HG03457 (cell line): Measurements from ENCODE around the gene DACH1.
"Not testable (repeated sequence)": the region's sequence is repeated elsewhere in the genome, so short reads cannot be mapped to it uniquely, and the experiment has no call there.

Source experiments
- ATAC-seq: cut with Tn5 transposase; IDR thresholded peaks from one replicate; pipeline ENCODE4 v1.9.1; 2021; ENCODE audit warnings: moderate number of reproducible peaks; ENCODE audit not compliant: unreplicated experiment

The DACH1 gene

DNA sequence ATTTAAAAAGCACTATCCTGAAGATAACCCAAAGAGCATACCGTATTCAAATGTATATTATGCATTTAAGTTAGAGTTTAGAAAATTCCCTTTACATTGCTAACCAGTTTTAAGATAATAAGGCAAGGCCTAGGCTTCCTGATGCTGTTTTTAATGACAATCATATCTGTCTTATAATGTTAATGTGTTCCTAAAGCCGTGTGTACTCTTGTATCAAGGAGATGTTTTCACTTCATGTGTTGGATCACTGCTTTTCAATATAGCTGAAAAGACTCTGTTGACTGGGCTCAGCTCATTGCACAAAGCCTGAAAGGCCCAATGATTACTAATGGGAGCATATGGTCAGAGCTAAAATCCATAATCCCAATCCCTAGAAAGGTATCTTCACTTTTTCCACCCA, 81.6 kb downstream of the DACH1 start:
- ATAC-seq, result no peak

GRCh38 chr13:71780546-71780945, 86.5 kb downstream of the DACH1 start:
- ATAC-seq, result no peak

- not testable (repeated sequence) for ATAC-seq
These were observed 88.0 kb downstream of the DACH1 start for GRCh38 chr13:71778998-71779397.

DNA sequence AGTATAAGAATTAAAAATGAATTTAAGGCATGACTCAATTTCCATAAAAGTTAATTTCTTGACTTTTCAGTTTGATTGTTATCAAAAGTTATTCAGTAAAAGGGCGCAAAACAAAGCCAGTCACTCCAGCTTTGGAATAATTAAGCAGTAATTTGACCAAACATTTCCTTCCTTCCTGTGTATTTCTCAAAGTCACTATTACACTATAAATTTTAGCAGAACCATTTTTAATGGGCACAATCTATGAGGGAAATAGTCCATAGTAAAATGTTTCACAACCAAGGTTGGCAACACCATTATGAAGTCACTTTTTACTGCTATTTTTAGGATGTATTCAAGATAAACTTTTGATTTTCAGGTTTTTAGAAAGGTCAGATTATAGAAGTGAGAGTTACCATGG, 91.0 kb downstream of the DACH1 start:
- ATAC-seq, result no peak

DNA sequence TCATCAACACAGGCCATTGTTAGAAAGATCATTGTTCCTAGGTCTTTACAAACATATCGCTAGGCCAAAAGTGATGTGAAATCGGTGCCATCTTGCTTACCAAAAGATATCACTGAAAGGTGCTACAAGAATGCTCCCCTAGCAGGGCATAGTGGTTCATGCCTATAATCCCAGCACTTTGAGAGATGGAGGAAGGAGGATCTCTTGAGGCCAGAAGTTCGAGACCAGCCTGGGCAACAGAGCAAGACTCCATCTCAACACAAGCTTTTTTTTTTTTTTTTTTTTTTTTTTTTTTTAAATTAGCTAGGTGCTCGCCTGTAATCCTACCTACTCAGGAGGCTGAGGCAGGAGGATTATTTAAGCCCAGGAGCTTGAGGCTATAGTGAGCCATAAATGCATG, 92.1 kb downstream of the DACH1 start:
- no peak for ATAC-seq

DNA sequence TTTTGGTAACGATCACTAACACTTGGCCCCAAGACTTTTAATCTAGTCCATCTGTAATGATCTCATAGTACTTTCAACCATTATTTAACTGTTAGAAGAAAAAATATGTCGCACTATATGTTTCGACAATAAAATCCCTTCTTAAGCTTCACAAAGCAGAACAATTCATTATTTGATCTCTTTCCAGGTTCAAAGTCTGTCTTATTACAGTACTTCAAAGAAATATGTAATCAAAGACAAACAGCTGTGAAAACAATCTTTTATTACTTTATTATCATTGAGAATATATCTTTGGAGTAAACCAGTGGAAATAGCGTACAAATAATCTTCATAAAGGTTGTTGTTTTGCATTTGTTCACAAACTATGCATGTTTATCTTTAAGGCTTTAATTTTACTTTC, 93.5 kb downstream of the DACH1 start:
- no peak for ATAC-seq

DNA sequence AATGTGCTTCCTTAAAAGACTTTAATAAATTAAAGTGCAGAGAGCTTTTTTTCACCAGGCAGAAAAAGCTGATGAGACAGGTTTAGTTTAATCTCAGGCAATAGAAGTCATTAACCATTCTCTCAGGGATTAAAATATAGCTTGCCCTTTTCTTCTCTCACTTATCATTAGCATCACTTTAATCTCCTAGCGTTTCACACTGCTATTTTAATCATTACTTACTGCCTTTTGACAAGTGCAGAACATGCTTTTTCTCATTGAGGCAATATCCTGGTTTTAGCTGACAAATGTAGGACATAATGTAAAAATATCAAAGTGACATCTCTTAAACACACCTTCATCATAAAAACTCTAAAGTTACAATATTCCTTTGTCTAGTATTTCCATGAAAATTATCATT, 94.6 kb downstream of the DACH1 start:
- no peak for ATAC-seq

- no peak for ATAC-seq
These were observed 95.9 kb downstream of the DACH1 start for GRCh38 chr13:71771144-71771543.

- ATAC-seq, result no peak
These were observed 96.3 kb downstream of the DACH1 start for GRCh38 chr13:71770710-71771109.

- no peak for ATAC-seq
These were observed 98.1 kb downstream of the DACH1 start for GRCh38 chr13:71768881-71769280.

DNA sequence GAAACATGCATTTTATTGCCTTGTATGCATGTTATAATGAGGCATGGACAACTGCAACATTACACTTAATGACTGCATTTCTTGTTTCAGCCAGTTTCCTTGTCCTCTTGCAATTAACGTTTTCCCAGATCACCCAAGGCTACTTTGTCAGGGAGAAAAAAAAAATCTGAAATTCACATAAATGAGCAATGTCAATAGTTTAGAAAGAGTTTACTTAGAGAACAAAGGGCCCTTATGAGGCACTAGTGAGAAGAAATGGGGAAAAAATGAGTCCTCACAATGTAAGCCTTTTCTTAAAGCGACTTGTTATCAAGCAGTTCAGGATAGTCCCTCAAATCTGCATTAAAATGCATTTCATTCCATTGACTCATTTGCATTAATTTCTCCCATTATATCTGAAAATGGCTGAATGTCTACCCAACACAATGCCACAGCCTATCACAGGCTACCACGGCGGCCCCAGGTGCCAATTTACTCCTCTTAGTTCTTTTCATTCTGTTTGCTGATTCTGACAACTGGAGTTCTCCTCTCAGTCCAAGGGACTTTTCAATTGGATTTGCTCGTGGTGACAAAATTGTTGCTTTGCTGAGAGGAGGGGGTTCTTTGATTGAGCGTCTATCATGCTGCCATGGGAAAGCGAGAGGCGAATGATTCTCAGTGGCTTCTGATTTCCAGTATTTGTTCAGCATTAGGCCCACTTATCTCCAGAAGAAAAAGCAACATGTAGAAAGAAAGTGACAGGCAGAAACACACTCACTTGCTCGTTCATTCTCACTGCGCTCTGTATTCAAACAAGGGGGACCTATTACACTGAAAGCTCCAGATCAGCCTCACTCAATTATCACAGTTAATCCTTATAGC, 107.1 kb downstream of the DACH1 start:
- no peak for ATAC-seq

DNA sequence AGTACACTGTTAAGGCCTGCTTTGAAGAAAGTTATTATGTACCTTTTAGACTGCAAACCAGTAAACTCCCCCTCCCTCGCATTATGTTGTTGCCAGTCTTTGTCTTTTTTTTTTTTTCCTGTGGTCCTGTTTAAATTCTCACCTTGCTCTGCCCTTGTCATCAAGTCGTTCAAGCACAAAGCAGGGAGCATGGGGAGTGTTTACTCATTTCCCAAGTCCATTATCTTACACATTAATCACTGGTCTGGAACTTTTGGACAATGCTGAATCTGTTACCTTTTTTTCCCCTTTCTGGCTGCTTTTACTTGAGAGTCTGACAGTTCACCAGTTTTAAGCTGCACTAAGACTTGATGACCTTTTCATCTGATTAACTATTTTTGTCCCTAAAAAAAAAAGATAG, 108.2 kb downstream of the DACH1 start:
- ATAC-seq, result no peak

DNA sequence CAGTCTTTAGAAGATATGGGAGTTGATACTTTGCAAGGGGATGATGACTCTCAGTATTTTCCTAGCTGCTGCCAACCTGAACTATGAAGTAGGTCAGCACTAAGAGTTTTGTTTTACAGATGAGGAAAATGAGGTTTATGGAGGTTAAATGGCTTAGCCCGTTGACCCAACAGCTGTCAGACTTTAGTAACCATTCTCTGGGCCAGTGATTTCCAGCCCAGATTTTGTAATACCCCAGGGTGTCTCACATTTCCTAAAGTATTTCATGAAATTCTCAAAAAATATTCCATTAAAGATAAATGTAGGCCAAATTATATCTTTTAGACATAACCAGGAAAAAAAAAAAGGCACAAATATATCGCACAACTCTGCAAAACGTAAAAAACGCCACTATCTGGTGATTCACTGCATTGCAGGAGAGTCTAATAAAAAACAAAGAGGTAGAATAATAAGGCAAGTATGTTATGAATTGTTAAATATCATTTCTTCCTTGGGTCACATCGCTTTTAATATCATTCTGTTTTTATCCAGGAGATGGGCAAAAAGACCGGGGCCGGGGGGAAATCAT, 112.5 kb downstream of the DACH1 start:
- no peak for ATAC-seq

GRCh38 chr13:71752775-71753513, 114.1 kb downstream of the DACH1 start:
- no peak for ATAC-seq

DNA sequence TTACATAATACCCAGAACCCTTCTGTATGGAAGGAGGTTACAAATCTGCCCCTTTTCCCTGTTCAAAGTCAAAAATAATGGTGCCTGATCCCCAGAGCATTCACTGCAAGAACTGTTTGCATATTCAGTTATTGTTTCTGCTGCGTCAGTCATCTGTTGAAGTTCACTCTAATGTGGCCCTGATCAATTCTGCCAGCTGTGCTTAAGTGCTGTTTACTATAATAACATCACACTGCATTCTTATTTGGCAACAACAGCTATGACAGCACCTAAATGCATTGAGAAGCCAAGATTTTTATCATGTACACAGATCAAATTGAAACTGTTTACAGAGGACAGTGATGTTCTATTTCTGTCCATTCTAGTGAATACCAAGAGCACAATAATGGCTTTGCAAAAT, 115.9 kb downstream of the DACH1 start:
- ATAC-seq, result no peak

DNA sequence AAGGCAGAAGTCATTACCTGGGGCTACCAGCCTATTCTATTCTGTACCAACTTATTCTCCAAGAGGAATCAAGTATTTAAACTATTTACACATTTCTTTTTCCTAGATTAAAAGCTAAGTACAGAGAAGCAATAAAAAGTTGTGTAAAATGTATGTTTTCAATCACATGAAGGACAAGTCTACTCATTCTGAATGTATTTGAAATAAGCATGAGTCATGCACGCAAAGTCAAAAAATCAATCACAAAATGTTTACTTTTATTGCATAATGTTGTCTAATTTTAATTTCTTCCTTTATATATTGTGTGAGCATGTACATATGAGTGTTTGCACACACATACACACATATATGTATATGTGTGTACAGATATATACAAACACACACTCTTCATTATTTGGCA, 136.7 kb downstream of the DACH1 start:
- no peak for ATAC-seq

DNA sequence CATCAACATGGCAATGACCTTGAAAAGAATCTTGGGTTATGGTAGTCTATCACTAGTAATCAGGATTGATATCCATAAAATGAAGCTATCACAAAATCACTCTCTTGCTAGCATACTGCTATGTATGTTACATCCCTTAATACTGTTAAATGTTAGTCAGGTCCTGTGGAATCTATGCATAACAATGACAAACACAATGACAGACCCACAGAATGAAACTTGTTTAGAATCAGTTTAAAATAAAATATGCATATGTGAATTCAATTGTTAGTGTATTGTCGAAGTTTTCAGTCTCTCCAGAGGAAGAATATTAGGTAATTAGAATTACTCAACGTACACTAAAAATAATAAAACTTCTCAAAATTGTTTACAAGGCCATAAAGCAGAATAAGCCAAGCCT, 137.6 kb downstream of the DACH1 start:
- ATAC-seq, result no peak

DNA sequence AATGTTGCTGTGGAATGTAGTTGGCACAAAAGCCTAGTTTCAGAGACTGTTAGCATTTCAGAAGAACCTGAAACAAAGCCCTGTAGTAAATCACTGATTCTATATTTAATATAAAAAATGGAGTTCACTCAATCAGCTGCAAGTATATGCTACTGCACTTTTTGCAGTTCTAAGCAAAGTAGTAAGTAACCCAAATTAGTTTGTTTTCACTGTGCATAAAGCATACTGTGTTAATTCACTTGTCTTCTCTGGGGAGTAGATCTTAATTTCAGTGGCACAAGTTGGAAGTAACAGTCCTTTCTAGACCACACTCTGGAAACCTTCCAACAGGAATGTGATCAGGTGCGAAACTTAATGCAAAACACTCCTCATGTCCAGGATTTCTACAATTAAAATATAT, 139.3 kb downstream of the DACH1 start:
- no peak for ATAC-seq

- ATAC-seq, result no peak
These were observed 140.0 kb downstream of the DACH1 start for GRCh38 chr13:71727042-71727441.

- ATAC-seq, result no peak
These were observed 144.8 kb downstream of the DACH1 start for GRCh38 chr13:71722206-71722605.

- no peak for ATAC-seq
These were observed 145.9 kb downstream of the DACH1 start for GRCh38 chr13:71721104-71721503.

DNA sequence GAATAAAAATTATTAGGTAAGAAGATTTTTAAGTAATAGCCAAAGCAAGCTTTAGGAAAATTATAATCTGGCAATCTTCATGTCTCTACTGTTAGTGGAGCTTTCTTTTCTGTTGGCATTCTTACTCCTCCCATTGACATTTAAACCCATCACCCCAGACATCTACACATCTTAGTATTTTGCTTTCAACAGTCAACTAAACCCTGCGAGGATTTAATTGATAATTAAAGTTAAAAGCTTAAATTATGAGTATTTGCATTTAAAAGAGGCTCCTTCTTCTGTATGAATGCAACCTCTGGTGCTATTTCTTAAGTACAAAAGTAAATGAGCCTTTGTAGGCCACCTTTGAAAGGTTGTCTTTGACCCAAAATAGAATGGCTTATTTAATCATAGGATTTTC, 148.1 kb downstream of the DACH1 start:
- ATAC-seq, result no peak
